Thoracic aorta (tissue), 2 donors: ENCODE results near the gene BMP7. TPM values are rescaled to one million over a fixed set of nuclear protein-coding genes. Genes with fewer than 3 reads are reported as not detected.

Source experiments
- ATAC-seq: fragments of 150-250 bp; one replicate; pipeline ENCODE4 v1.8.0; 2017; ENCODE audit warnings: low read depth; ENCODE audit not compliant: insufficient number of reproducible peaks, low FRiP score
- DNase-seq: peaks from one replicate; pipeline ENCODE4 v3.0.0-alpha.2; 2020; ENCODE audit warnings: low spot score
- H3K27ac ChIP-seq, 2 donors: fragments of 200-600 bp; sonication (generic); 1 replicate in 1 of 2; 2 replicates in 1 of 2; pipeline ENCODE4 v1.5.1; 2016; ENCODE audit warnings: mild to moderate bottlenecking in 2 of 2, moderate library complexity in 2 of 2
- H3K27me3 ChIP-seq: fragments of 200-600 bp; sonication (generic); replicated peaks from 2 replicates; pipeline ENCODE4 v1.6.0; 2016; ENCODE audit warnings: mild to moderate bottlenecking; ENCODE audit not compliant: insufficient read depth
- H3K36me3 ChIP-seq: fragments of 200-600 bp; sonication (generic); one replicate; pipeline ENCODE4 v1.5.1; 2016
- H3K4me1 ChIP-seq, 2 donors: fragments of 200-600 bp; sonication (generic); 1 replicate in 1 of 2; 2 replicates in 1 of 2; pipeline versions ENCODE4 v1.5.1 to v1.6.0; 2016; ENCODE audit warnings: low read depth in 2 of 2, mild to moderate bottlenecking in 1 of 2; ENCODE audit not compliant: control insufficient read depth in 1 of 2
- H3K4me3 ChIP-seq: fragments of 200-600 bp; sonication (generic); 2 replicates; pipeline ENCODE4 v1.5.1; 2016; ENCODE audit warnings: mild to moderate bottlenecking
- H3K9me3 ChIP-seq: fragments of 200-600 bp; sonication (generic); 2 replicates; pipeline ENCODE4 v1.5.1; 2016
- total RNA-seq, 2 donors: library from RNA; depleted of rRNA; stranded (reverse); fragments of >200 nt; gene quantifications; one replicate each; pipeline versions ENCODE4 v1.1.0 to v1.2.3, GENCODE V29; 2016
- TF ChIP-seq, protein P1 (sequence below): fragments of 200-600 bp; sonication (generic); IDR thresholded peaks from one replicate; pipeline ENCODE4 v1.5.1; 2019; ENCODE audit warnings: antibody characterized with exemption

Gene BMP7
- total RNA-seq, 2 donors from 2014 or later: 1.5 TPM; not detected in 1

DNA sequence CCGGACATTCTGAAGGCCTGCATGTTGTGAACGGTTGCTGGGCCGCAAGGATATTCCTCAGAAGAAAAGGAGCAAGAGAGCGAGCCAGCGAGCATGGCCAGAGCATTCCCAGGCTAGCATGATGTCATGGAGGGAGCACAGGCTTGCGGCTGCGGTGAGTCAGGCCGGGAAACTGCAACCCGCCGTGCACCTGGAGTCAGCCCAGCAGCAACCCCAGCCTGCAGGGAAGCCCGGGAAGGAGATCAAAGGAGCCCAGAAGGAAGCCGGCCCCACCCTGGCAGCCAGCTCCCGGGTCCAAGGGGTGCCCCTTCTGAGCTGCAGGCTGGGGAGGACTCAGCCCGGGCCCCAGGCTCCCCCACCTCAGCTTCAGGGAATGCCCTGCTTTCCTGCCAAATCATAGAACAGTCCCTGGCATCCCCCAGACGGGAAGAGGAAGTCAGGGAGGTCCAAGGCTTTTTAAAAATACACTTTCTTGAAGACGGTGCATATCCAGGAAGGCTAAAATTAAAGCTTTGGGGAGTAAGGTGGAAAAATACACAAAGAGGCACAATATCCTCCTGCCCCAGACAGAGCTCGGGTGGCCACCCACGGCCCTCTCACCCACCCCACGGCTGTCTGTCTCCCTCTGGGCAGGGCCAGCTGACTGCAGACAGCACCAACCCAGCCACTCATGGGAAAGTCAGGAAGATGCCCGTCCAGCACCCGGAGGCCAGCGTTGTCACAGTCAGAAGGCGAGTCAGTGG is 53.7 kb downstream of the BMP7 start:
- peak; percentile 37 for ATAC-seq
- Histone ChIP-seq H3K4me1 (peaks cover 6 to 16% of the 10 kb centered on the region in 2 donors), H3K27ac (peak overlapping the region; percentile 8 to 22), H3K9me3 (no peaks in the 10 kb centered on the region), H3K27me3 (no peaks in the 10 kb centered on the region), H3K4me3 (peak overlapping the region; percentile 59), H3K36me3 (no peaks in the 10 kb centered on the region)
- DNase-seq: peak; percentile 23
- TF ChIP-seq, protein P1, sequence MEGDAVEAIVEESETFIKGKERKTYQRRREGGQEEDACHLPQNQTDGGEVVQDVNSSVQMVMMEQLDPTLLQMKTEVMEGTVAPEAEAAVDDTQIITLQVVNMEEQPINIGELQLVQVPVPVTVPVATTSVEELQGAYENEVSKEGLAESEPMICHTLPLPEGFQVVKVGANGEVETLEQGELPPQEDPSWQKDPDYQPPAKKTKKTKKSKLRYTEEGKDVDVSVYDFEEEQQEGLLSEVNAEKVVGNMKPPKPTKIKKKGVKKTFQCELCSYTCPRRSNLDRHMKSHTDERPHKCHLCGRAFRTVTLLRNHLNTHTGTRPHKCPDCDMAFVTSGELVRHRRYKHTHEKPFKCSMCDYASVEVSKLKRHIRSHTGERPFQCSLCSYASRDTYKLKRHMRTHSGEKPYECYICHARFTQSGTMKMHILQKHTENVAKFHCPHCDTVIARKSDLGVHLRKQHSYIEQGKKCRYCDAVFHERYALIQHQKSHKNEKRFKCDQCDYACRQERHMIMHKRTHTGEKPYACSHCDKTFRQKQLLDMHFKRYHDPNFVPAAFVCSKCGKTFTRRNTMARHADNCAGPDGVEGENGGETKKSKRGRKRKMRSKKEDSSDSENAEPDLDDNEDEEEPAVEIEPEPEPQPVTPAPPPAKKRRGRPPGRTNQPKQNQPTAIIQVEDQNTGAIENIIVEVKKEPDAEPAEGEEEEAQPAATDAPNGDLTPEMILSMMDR: no peak

DNA sequence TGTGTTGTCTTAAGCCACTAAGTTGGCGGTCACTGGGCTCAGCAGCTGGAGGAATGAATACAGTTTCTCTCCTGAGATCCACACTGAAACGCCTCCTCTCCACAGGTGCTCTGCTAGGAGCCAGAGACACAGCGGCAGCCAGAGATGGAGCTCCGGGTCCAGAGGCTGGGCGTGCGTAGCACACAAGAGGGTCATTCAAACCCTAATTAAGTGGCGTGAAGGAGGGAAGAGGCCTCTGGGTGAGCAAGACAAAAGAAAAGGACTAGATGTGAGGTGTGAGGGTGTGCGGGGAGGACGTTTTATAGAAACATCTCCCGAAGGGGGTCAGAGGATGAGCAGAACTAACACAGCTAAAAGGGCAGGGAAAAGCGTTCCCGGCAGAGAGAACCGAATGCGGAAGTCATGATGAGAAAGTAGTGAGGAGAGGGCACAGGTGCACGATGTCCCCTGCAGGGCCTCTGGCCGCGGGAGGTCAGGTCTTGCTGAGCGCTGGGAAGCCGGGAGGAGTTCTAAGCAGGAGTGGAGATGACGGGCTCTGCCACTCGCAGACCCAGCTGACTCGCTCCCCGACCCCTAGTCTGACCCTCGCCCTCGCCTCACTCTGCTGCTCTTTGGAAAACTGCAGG is 54.4 kb downstream of the BMP7 start:
- Histone ChIP-seq H3K9me3 (no peaks in the 10 kb centered on the region), H3K4me1 (peaks cover 6 to 16% of the 10 kb centered on the region in 2 donors), H3K27me3 (no peaks in the 10 kb centered on the region), H3K4me3 (peak overlapping the region; percentile 59), H3K27ac (no peak overlapping the region), H3K36me3 (no peaks in the 10 kb centered on the region)
- DNase-seq (no peak), ATAC-seq (no peak)
- TF ChIP-seq, protein P1: no peak

DNA sequence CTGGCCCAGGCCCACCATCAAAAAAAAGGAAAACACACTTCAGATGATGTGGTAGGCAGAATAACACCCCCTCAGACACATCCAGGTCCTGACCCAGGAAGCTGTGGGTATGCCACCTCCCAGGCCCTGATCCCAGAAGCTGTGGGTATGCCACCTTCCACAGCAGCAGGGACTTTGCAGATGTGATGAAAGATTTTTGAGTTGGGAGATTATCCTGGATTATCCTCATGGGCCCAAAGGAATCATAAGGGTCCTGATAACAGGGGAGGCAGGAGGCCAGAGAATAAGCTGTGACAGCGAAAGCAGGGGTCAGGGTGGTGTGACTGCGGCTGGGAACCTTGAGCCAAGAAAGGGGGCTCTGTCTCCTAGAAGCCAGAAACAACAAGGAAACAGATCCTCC is 55.0 kb downstream of the BMP7 start:
- peaks cover 6 to 16% of the 10 kb centered on the region in 2 donors for H3K4me1 ChIP-seq
- TF ChIP-seq, protein P1: no peak
- DNase-seq (no peak), ATAC-seq (no peak)
- no peaks in the 10 kb centered on the region for H3K27me3 ChIP-seq
- H3K9me3 ChIP-seq: no peaks in the 10 kb centered on the region
- H3K36me3 ChIP-seq: no peaks in the 10 kb centered on the region
- H3K27ac ChIP-seq: no peak overlapping the region
- no peak overlapping the region for H3K4me3 ChIP-seq

DNA sequence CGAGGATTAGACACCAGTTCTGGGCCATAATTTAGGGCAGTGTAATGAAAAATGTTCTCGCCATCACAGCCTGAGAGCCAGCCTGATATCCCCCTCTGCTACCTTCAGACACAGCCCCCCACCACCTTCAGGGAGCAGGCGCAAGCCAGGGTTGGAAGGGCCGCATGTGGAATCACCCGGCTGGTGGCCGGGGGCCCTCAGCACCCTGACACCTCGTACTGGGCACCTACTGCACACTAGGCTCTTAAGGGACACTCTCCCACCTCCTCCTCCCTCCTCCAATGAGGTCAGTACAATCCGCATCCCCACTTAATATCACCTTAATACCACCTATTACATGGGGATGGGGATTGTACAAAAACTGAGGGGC is 55.5 kb downstream of the BMP7 start:
- H3K4me3 ChIP-seq: no peak overlapping the region
- ATAC-seq: no peak
- no peaks in the 10 kb centered on the region for H3K9me3 ChIP-seq
- H3K4me1 ChIP-seq: peaks cover 6 to 16% of the 10 kb centered on the region in 2 donors
- H3K27ac ChIP-seq: no peak overlapping the region
- no peaks in the 10 kb centered on the region for H3K36me3 ChIP-seq
- no peak for DNase-seq
- H3K27me3 ChIP-seq: no peaks in the 10 kb centered on the region
- TF ChIP-seq, protein P1: no peak

DNA sequence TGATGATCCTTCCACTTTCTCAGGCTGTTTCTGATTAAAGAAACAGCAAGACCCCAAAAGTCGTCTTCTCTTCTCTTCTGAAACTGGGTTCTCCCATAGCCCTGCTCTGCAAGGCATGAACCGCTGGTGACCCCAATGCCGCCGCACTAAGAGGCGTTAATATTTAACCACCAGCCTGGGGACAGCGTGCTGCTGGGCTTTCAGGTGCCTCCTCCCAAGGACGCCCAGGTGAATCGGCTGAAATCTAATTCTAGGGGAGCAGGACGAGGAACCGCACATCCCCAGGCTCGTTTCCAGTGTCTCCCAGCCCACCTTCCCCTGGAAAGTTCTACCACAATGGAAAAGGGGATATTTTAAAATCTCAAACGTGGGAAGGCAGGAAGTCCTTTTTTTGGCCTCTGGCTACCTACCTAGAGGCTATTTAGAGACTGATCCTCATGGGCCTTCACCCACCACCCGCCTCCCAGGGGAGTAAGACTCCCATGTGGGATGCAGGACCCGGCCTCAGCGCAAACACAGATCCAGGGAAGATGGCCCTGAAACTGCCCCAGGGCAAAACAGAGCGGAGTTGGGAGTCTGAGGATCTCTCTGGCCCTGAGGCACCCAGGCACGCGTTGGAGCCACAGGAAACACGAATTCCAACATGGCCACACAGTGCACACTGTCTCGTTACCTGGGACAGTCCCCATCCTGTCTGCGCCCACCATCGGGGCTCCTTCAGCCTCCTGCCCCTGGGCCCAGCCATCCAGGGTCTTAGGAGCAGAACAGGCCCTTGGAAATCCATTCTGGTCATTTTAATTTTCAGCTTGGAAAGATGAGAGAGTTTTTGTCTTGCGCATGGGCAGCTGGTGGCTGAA is 56.2 kb downstream of the BMP7 start:
- Histone ChIP-seq H3K4me3 (no peak overlapping the region), H3K36me3 (no peaks in the 10 kb centered on the region), H3K4me1 (peaks cover 6 to 16% of the 10 kb centered on the region in 2 donors), H3K27ac (no peak overlapping the region), H3K27me3 (no peaks in the 10 kb centered on the region), H3K9me3 (no peaks in the 10 kb centered on the region)
- ATAC-seq (no peak), DNase-seq (no peak)
- TF ChIP-seq, protein P1: no peak
